ENCODE results near the gene THOP1. TPM values are rescaled to one million over a fixed set of nuclear protein-coding genes. Genes with fewer than 3 reads are reported as not detected.

The THOP1 gene
- total and polyA plus RNA-seq, 10 of the 15 experiments (the other 5 are each of a cell fraction or from before 2014, with no cell fraction given): 1.9 to 270 (median 169) TPM

DNA sequence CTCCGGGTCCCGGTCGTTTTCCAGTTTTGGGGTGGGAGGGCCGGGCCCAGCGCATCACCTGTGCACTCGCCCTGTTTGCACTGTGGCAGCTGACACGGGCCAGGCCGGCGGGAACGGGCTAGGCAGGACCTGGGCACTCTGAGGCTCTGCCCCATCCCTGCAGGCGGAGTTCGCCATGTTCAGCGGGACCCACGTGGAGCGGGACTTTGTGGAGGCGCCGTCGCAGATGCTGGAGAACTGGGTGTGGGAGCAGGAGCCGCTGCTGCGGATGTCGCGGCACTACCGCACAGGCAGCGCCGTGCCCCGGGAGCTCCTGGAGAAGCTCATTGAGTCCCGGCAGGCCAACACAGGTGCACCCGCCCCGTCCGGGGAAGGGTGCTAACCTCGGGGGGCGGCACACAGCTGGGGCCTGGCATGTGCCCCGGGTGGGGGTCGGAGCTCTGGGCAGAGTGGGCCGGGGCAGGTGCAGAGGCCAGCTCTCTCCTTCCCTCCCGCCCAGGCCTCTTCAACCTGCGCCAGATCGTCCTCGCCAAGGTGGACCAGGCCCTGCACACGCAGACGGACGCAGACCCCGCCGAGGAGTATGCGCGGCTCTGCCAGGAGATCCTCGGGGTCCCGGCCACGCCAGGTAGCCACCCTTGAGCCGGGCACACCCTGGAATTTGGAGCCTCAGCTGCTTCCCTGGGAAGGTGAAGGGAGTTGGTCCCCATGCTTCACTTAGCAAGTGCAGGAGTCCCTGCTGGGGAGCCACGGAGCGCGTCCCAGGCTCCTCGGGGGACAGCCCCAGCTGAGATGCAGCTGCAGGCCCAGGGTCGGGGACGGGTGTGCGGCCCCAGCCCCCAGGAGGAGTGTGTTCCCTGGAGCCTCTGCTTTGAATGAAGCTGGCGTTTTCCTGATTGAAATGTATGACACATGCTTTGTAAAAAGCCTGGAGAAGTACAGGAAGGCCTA, 25.1 kb downstream of the THOP1 start:
- CTCF ChIA-PET: no interaction called here
- no peak overlapping the region for H2AFZ ChIP-seq (ENCODE audit: control insufficient read depth, low read depth, low read length)
- no peak overlapping the region for H3K4me3 ChIP-seq
- FAIRE-seq (no peak), ATAC-seq (no peak), DNase-seq (ENCODE audit: low read depth, low spot score) (no peak)
- WGBS (ENCODE audit: insufficient coverage, insufficient replicate concordance, low lambda C conversion rate, missing lambda C conversion rate): 95% methylated on average over 54 of the region's 58 CpGs
- H3K27me3 ChIP-seq (replicated peaks in 1 of 2; ENCODE audit: control insufficient read depth in 2 of 2, insufficient read depth in 2 of 2, low read length in 1 of 2): no peaks in the 10 kb centered on the region
- H3K4me1 ChIP-seq (ENCODE audit: control insufficient read depth, insufficient read depth, low read length): no peaks in the 10 kb centered on the region
- in situ Hi-C loops (cut with MboI) (no loop called here), intact Hi-C loops (cut with micrococcal nuclease; ENCODE audit: unreplicated experiment) (no loop called here)
- no TSS peak for BruUV-seq (replicated peaks)
- SMC1A ChIA-PET (ENCODE audit: uncharacterized antibody, unreplicated experiment): no interaction called here
- H3K27ac ChIP-seq (ENCODE audit: control insufficient read depth, insufficient read depth): no peak overlapping the region
- peaks cover 23 to 44% of the 10 kb centered on the region in 2 experiments for H3K36me3 ChIP-seq (ENCODE audit: control insufficient read depth in 2 of 2, insufficient read depth in 2 of 2, low read length in 1 of 2)
- H3K4me2 ChIP-seq (ENCODE audit: control insufficient read depth, insufficient read depth): no peak overlapping the region
- POLR2A ChIA-PET: no interaction called here
- no peak overlapping the region for H3K9ac ChIP-seq (ENCODE audit: control insufficient read depth, insufficient read depth, low read length)
- TF ChIP-seq CHD4 (IDR thresholded peaks at IDR 0.05) (no peak), JUND (IDR thresholded peaks at IDR 0.05; ENCODE audit: low read depth, low read length) (no peak)
- no peaks in the 10 kb centered on the region for H3K9me3 ChIP-seq (replicated peaks; ENCODE audit: control insufficient read depth, insufficient read depth, low read length)
- RAD21 ChIA-PET (ENCODE audit: unreplicated experiment): no interaction called here
- no peaks in the 10 kb centered on the region for H3K79me2 ChIP-seq (ENCODE audit: control insufficient read depth, insufficient read depth, low read length)
- H4K20me1 ChIP-seq (ENCODE audit: control insufficient read depth, insufficient read depth): no peaks in the 10 kb centered on the region

DNA sequence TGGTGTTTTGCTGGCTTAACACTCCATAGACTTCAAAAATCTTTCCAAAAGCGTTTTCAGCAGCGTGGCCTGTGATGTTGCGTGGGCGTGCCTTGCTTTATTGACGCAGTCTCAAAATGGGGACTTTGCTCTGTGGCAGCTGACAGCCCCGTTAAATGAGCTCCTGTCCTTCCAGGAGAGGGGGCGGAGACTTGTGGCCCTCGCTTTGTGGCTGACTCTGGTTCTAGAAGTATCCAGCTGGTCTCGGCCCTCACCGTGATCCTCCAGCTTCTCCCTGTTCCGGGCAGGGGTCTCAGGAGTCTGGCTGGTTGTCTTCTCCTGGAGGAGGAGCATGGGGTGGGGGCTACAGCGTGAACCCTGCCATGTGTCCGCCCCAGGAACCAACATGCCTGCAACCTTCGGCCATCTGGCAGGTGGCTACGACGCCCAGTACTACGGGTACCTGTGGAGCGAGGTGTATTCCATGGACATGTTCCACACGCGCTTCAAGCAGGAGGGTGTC, 26.0 kb downstream of the THOP1 start:
- Histone ChIP-seq H3K36me3 (ENCODE audit: control insufficient read depth in 2 of 2, insufficient read depth in 2 of 2, low read length in 1 of 2) (peaks cover 21 to 40% of the 10 kb centered on the region in 2 experiments), H3K79me2 (ENCODE audit: control insufficient read depth, insufficient read depth, low read length) (no peaks in the 10 kb centered on the region), H2AFZ (ENCODE audit: control insufficient read depth, low read depth, low read length) (no peak overlapping the region), H3K4me1 (ENCODE audit: control insufficient read depth, insufficient read depth, low read length) (no peaks in the 10 kb centered on the region), H3K9me3 (replicated peaks; ENCODE audit: control insufficient read depth, insufficient read depth, low read length) (no peaks in the 10 kb centered on the region), H3K27ac (ENCODE audit: control insufficient read depth, insufficient read depth) (no peak overlapping the region), H3K4me2 (ENCODE audit: control insufficient read depth, insufficient read depth) (no peak overlapping the region), H3K9ac (ENCODE audit: control insufficient read depth, insufficient read depth, low read length) (no peak overlapping the region), H3K4me3 (no peak overlapping the region), H3K27me3 (replicated peaks in 1 of 2; ENCODE audit: control insufficient read depth in 2 of 2, insufficient read depth in 2 of 2, low read length in 1 of 2) (no peaks in the 10 kb centered on the region), H4K20me1 (ENCODE audit: control insufficient read depth, insufficient read depth) (no peaks in the 10 kb centered on the region)
- ChIA-PET CTCF (no interaction called here), SMC1A (ENCODE audit: uncharacterized antibody, unreplicated experiment) (no interaction called here), POLR2A (no interaction called here), RAD21 (ENCODE audit: unreplicated experiment) (no interaction called here)
- in situ Hi-C loops (cut with MboI) (no loop called here), intact Hi-C loops (cut with micrococcal nuclease; ENCODE audit: unreplicated experiment) (no loop called here)
- ATAC-seq (no peak), FAIRE-seq (no peak), DNase-seq (ENCODE audit: low read depth, low spot score) (no peak)
- 95% methylated on average over 20 of the region's 20 CpGs for WGBS (ENCODE audit: insufficient coverage, insufficient replicate concordance, low lambda C conversion rate, missing lambda C conversion rate)
- no TSS peak for BruUV-seq (replicated peaks)
- TF ChIP-seq, protein P1, sequence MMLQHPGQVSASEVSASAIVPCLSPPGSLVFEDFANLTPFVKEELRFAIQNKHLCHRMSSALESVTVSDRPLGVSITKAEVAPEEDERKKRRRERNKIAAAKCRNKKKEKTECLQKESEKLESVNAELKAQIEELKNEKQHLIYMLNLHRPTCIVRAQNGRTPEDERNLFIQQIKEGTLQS (IDR thresholded peaks at IDR 0.05; ENCODE audit: borderline replicate concordance, extremely low read depth, low read depth, low read length): no peak
- TF ChIP-seq ZNF217 (IDR thresholded peaks at IDR 0.05): no peak
- TF ChIP-seq SPI1 (IDR thresholded peaks at IDR 0.05; ENCODE audit: borderline replicate concordance, insufficient read depth, low read depth, low read length): no peak

Measured in GM12878 (cell line).